ENCODE data around the gene RAB38. TPM values are rescaled to one million over a fixed set of nuclear protein-coding genes. Genes with fewer than 3 reads are reported as not detected.

The RAB38 gene
- total and polyA plus RNA-seq, 2 donors (not counting 1 experiment from before 2014, with no cell fraction given): not detected

DNA sequence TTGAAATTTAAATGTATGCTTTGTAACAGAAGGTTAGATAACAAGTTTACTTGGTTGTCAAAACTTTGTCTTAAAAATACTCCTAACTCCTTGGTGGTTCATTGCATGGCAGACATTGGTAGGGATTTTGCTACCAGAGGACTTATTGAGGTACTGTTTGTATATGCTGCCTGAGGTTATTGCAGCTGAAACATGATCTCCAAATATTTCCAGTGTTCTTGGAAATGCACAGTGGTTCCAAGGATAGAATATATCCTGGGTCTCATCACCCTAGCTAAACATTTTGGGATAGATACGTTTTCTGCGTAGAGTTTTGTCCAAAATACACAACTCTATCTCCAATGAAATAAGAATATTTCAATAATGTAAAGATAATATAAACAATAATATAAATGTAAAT lies 109.2 kb downstream of the RAB38 start:
- Histone ChIP-seq H3K79me2 (ENCODE audit: control insufficient read depth, insufficient read depth, low read length) (no peaks in the 10 kb centered on the region), H3K4me1 (ENCODE audit: control insufficient read depth in 2 of 2, insufficient read depth in 2 of 2, low read length in 2 of 2) (no peaks in the 10 kb centered on the region), H2AFZ (ENCODE audit: insufficient read depth, low read depth, low read length, poor library complexity, severe bottlenecking) (no peak overlapping the region), H3K9ac (ENCODE audit: low read length) (no peak overlapping the region), H3K9me3 (ENCODE audit: control extremely low read depth in 1 of 3, control insufficient read depth in 2 of 3, insufficient read depth in 1 of 3, low read length in 2 of 3) (peaks cover 0 to 11% (median 0%) of the 10 kb centered on the region in 3 donors), H3K4me2 (replicated peaks; ENCODE audit: low read depth, low read length, poor library complexity, severe bottlenecking) (no peak overlapping the region), H3K27ac (ENCODE audit: low read length in 2 of 2) (no peak overlapping the region), H3K27me3 (replicated peaks in 1 of 4; ENCODE audit: control extremely low read depth in 1 of 4, control insufficient read depth in 3 of 4, insufficient read depth in 4 of 4, low read length in 3 of 4) (no peaks in the 10 kb centered on the region), H3K4me3 (ENCODE audit: control extremely low read depth in 1 of 5, extremely low read depth in 1 of 5, insufficient read depth in 1 of 5, low read depth in 2 of 5, low read length in 4 of 5) (no peak overlapping the region), H3K36me3 (replicated peaks in 1 of 2; ENCODE audit: control extremely low read depth in 1 of 2, control insufficient read depth in 1 of 2, extremely low read depth in 1 of 2, insufficient read depth in 2 of 2, low read length in 1 of 2) (no peaks in the 10 kb centered on the region), H4K20me1 (ENCODE audit: control insufficient read depth, insufficient read depth, low read length, poor library complexity, severe bottlenecking) (no peaks in the 10 kb centered on the region)
- H3K9me3 Mint-ChIP-seq (ENCODE audit: insufficient read depth): no peaks in the 10 kb centered on the region
- no peak for ATAC-seq (ENCODE audit: low read depth)
- no peak overlapping the region for H3K27ac Mint-ChIP-seq
- TF ChIP-seq CTCF (IDR thresholded peaks at IDR 0.05) (no peak), EZH2 (IDR thresholded peaks at IDR 0.05; ENCODE audit: borderline replicate concordance, insufficient read depth, low read depth, low read length, poor library complexity, severe bottlenecking) (no peak)
- DNase-seq: no peak
- intact Hi-C loops (cut with micrococcal nuclease): no loop called here
- H3K4me1 Mint-ChIP-seq: no peaks in the 10 kb centered on the region
- H3K27me3 Mint-ChIP-seq: peaks cover under 1% of the 10 kb centered on the region
- no CpG with 5 or more reads among the region's 2 CpGs for WGBS (ENCODE audit: insufficient coverage)
- CTCF ChIA-PET: no interaction called here
- POLR2A ChIA-PET: no interaction called here
- H3K4me3 Mint-ChIP-seq: no peak overlapping the region

- CTCF ChIA-PET: no interaction called here
- no peak for DNase-seq
- Histone ChIP-seq H3K4me2 (replicated peaks; ENCODE audit: low read depth, low read length, poor library complexity, severe bottlenecking) (no peak overlapping the region), H3K4me3 (ENCODE audit: control extremely low read depth in 1 of 5, extremely low read depth in 1 of 5, insufficient read depth in 1 of 5, low read depth in 2 of 5, low read length in 4 of 5) (no peak overlapping the region), H3K79me2 (ENCODE audit: control insufficient read depth, insufficient read depth, low read length) (no peaks in the 10 kb centered on the region), H2AFZ (ENCODE audit: insufficient read depth, low read depth, low read length, poor library complexity, severe bottlenecking) (no peak overlapping the region), H3K9me3 (ENCODE audit: control extremely low read depth in 1 of 3, control insufficient read depth in 2 of 3, insufficient read depth in 1 of 3, low read length in 2 of 3) (peaks cover 0 to 5% (median 0%) of the 10 kb centered on the region in 3 donors), H4K20me1 (ENCODE audit: control insufficient read depth, insufficient read depth, low read length, poor library complexity, severe bottlenecking) (no peaks in the 10 kb centered on the region), H3K4me1 (ENCODE audit: control insufficient read depth in 2 of 2, insufficient read depth in 2 of 2, low read length in 2 of 2) (no peaks in the 10 kb centered on the region), H3K27ac (ENCODE audit: low read length in 2 of 2) (no peak overlapping the region), H3K9ac (ENCODE audit: low read length) (no peak overlapping the region), H3K27me3 (replicated peaks in 1 of 4; ENCODE audit: control extremely low read depth in 1 of 4, control insufficient read depth in 3 of 4, insufficient read depth in 4 of 4, low read length in 3 of 4) (no peaks in the 10 kb centered on the region), H3K36me3 (replicated peaks in 1 of 2; ENCODE audit: control extremely low read depth in 1 of 2, control insufficient read depth in 1 of 2, extremely low read depth in 1 of 2, insufficient read depth in 2 of 2, low read length in 1 of 2) (no peaks in the 10 kb centered on the region)
- ATAC-seq (ENCODE audit: low read depth): no peak
- Mint-ChIP-seq H3K9me3 (ENCODE audit: insufficient read depth) (no peaks in the 10 kb centered on the region), H3K27ac (no peak overlapping the region), H3K4me3 (no peak overlapping the region), H3K27me3 (peaks cover 3% of the 10 kb centered on the region), H3K4me1 (no peaks in the 10 kb centered on the region)
- POLR2A ChIA-PET: no interaction called here
- WGBS (ENCODE audit: insufficient coverage): no CpG with 5 or more reads among the region's 2 CpGs
- intact Hi-C loops (cut with micrococcal nuclease): no loop called here
- TF ChIP-seq CTCF (IDR thresholded peaks at IDR 0.05): no peak
- no peak for TF ChIP-seq EZH2 (IDR thresholded peaks at IDR 0.05; ENCODE audit: borderline replicate concordance, insufficient read depth, low read depth, low read length, poor library complexity, severe bottlenecking)
These were observed 111.0 kb downstream of the RAB38 start for GRCh38 chr11:88064097-88064705.

Small RNA genes lying within 50 kb of the gene (small RNA-seq; reads per million reads assigned to genes)
- gene MIR3166 (ENCODE audit: insufficient read length, low read depth, low replicate concordance): not detected
- gene RF00019 (ENCODE audit: insufficient read length, low read depth, low replicate concordance): not detected

Other genes starting within 250 kb of the RAB38 start
- 18.8 and 20.3 TPM in 2 replicates for gene CTSC, start 162.3 kb upstream of the RAB38 start, total RNA-seq
- gene CTSC, start 162.3 kb upstream of the RAB38 start, polyA plus RNA-seq: 8.8 and 18.7 TPM in 2 replicates

Measured in B cell (primary cell).